T-helper 17 cell (primary cell): ENCODE measurements around the gene MSI2. TPM values are rescaled to one million over a fixed set of nuclear protein-coding genes. Genes with fewer than 3 reads are reported as not detected.

Source experiments
- ATAC-seq: fragments of 150-1000 bp; cut with Tn5 transposase; 2 replicates; pipeline ENCODE4 v1.10.0; 2021; ENCODE audit warnings: mild to moderate bottlenecking, moderate library complexity
- DNase-seq, 3 donors: peaks; one replicate each; pipeline versions ENCODE4 v3.0.0 to v3.0.0-alpha.2; 2020 to 2021
- H3K9me3 ChIP-seq: one replicate; pipeline ENCODE4 v1.7.0; 2013; ENCODE audit warnings: low read length, mild to moderate bottlenecking; ENCODE audit not compliant: control insufficient read depth, poor library complexity, severe bottlenecking
- H3K27ac Mint-ChIP-seq: one replicate; pipeline ENCODE4 v1.8.0; 2022; ENCODE audit warnings: mild to moderate bottlenecking, moderate library complexity, mixed read lengths
- H3K27me3 Mint-ChIP-seq: one replicate; pipeline ENCODE4 v1.8.0; 2022; ENCODE audit warnings: mixed read lengths
- H3K36me3 Mint-ChIP-seq: one replicate; pipeline ENCODE4 v1.8.0; 2022; ENCODE audit warnings: low read depth, mixed read lengths
- H3K4me1 Mint-ChIP-seq: one replicate; pipeline ENCODE4 v1.8.0; 2022; ENCODE audit warnings: mild to moderate bottlenecking, mixed read lengths
- H3K4me3 Mint-ChIP-seq: one replicate; pipeline ENCODE4 v1.8.0; 2022; ENCODE audit warnings: mild to moderate bottlenecking, moderate library complexity, mixed read lengths
- total RNA-seq, 4 donors: library from RNA in 2 of 4; stranded (reverse) in 2 of 4; gene quantifications; one replicate each; pipeline ENCODE4 v1.2.3 and lab custom pipeline; 2022 to 2026

MSI2 gene
- total RNA-seq, 2 donors from 2014 or later: 148 to 151 TPM

DNA sequence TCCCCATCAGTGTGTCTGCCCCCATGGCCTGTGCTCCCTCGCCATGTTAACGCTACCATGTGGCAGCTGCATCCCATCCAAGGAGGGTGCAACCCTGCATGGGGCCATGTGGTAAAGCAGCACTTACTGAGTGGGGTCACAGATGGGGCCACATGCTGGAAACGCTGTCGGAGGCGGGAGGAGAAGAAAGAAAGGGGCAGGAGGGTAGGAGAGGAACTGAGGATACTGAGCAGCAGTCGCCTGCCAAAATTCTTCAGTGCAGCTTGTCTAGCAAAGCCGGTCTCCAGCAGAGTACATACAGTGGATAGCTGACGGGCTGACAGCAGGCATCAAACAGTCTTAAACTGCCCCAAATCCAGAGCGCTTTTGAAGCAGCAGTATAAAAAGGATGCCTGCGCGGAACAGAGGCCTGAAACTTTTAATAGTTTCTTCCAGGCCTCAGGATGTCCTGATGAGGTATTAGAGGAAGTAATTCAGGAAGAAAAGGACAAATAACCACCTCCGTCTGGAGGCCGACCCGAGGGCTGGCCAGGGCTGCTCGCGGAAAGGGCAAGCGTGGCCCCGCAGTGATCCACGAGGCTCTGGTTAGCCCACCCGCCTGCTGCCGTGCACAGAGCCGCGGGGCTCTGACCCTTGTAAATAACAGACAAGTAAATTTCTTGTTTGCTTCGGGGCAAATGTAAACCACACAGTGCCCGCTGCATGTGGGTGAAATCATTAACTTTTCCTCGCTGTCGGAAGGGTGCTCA lies 339.8 kb downstream of the MSI2 start:
- Mint-ChIP-seq H3K36me3 (peaks cover 2% of the 10 kb centered on the region), H3K27me3 (no peaks in the 10 kb centered on the region), H3K4me1 (peaks cover 37% of the 10 kb centered on the region), H3K4me3 (no peak overlapping the region), H3K27ac (peak overlapping the region; percentile 57)
- DNase-seq: no peak
- no peak for ATAC-seq
- no peaks in the 10 kb centered on the region for H3K9me3 ChIP-seq

DNA sequence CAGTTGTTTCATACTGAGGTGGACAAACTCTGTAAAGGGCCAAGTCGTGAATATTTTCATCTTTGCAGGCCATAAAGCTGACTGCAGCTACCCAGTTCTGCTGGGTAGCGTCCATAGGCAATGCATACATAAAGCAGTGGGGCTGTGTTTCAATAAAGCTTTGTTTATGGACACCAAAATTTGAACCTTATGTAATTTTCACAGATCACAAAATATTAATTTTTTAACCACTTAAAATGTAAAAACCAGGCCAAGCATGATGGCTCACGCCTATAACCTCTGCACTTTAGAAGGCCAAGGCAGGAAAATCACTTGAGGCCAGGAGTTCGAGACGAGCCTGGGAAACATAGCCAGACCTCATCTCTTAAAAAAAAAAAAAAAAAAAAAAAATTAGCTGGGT lies 340.8 kb downstream of the MSI2 start:
- Mint-ChIP-seq H3K4me3 (no peak overlapping the region), H3K4me1 (peaks cover 44% of the 10 kb centered on the region), H3K36me3 (peaks cover 2% of the 10 kb centered on the region), H3K27me3 (no peaks in the 10 kb centered on the region), H3K27ac (no peak overlapping the region)
- DNase-seq (no peak), ATAC-seq (no peak)
- no peaks in the 10 kb centered on the region for H3K9me3 ChIP-seq

DNA sequence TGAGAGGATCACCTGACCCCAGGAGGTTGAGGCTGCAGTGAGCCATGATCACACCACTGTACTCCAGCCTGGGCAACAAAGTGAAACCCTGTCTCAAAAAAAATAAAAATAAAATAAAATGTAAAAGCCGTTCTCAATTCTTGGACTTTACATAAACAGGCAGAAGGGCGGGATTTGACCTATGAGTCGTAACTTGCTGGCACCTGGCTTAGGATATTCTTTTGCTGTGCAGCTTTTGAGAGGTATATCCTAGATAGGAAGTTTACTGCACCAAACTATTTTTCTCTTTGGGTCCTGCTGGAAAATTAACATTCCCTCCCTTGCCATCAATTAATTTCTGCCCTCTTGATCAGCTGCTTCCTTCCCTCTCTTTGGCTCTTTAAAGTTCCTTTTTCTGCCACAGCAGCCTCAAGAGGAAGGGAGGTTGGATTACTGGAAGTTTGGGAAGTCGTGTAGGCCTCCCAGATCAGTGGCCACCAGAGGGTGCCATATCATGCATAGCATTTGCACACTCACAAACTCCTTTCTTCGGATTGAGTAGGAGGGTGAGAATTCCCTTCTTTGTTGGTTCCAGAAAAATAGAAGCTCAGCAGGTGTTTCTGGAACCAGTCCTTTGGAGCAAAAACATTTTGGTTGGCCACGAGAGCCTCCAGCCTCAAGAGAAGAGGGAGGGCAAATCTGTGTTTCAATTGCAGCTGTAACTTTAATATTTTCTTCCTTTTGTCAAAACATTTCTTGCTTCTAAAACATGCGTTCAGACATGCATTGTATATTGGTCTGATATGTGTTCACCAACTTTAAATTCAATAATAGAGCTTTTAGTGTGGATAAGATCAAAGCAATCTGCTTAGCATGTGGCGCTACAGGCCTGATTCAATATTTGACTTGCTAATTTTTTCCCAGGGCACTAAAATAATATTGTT lies 341.5 kb downstream of the MSI2 start:
- H3K36me3 Mint-ChIP-seq: peaks cover 2% of the 10 kb centered on the region
- peak overlapping the region; percentile 98 for H3K27ac Mint-ChIP-seq
- DNase-seq: no peak
- ATAC-seq: no peak
- no peaks in the 10 kb centered on the region for H3K27me3 Mint-ChIP-seq
- H3K9me3 ChIP-seq: no peaks in the 10 kb centered on the region
- peak overlapping the region; percentile 34 for H3K4me3 Mint-ChIP-seq
- H3K4me1 Mint-ChIP-seq: peaks cover 47% of the 10 kb centered on the region

DNA sequence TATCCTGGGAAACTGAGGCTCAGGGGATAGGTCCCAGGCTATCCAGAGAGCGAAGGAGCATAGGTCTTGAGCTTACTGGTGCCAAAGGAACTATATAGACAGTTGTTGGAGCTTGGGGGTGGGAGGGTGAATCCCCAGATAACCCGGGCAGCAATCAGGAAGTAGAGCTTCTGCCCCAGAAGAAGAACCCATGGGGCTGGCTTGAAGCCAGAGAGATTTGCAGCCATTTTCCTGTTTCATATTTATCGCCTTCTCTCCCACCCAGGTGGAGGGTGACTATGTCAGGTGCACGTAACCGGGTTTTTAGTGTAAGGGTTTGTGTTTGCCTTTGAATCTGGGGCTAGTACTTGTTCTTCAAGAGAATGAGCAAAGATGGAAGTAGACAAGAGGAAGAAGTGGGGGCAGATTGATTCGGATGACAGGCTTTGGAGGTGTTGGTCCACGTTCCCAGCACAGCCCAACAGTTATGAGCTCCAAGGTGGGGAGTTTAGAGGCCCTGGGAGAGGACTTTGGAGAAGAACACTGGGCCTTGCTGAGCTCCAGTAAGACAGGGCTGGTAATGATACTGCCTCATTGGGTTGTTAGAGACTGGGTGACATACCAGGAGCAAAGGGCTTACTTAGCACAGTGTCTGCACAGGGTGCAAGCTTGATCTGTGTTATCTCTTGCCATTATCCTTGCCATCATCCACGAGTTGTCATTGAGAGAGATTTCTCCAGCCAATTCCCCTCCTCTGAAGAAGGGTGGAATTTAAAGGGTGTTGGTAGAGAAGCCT lies 343.1 kb downstream of the MSI2 start:
- DNase-seq (no peak), ATAC-seq (peak; percentile 19)
- Mint-ChIP-seq H3K36me3 (peaks cover 2% of the 10 kb centered on the region), H3K4me3 (peak overlapping the region; percentile 60), H3K27ac (peak overlapping the region; percentile 98), H3K4me1 (peaks cover 58% of the 10 kb centered on the region), H3K27me3 (no peaks in the 10 kb centered on the region)
- H3K9me3 ChIP-seq: no peaks in the 10 kb centered on the region

DNA sequence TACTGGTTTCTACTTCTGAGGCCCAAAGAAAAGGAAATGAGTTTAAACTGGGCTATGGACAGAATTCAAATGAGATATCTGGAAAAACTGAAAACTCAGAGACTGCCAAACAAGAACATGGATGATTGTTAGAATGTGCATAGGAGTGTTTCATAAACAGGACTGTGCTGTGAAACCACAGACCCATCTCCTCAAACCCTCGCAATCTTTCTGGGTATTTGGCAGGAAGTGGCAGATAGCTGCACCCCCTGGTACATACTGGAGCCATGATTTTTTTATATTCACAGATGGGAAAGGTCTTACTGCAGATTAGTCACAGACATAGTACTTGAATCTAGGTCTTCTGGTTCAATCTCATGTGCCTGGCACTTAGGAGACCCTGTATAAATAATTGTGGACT lies 343.8 kb downstream of the MSI2 start:
- DNase-seq (no peak), ATAC-seq (peak; percentile 51)
- Mint-ChIP-seq H3K4me3 (peak overlapping the region; percentile 16), H3K4me1 (peaks cover 60% of the 10 kb centered on the region), H3K27me3 (no peaks in the 10 kb centered on the region), H3K36me3 (peaks cover 2% of the 10 kb centered on the region), H3K27ac (peak overlapping the region; percentile 98)
- no peaks in the 10 kb centered on the region for H3K9me3 ChIP-seq

DNA sequence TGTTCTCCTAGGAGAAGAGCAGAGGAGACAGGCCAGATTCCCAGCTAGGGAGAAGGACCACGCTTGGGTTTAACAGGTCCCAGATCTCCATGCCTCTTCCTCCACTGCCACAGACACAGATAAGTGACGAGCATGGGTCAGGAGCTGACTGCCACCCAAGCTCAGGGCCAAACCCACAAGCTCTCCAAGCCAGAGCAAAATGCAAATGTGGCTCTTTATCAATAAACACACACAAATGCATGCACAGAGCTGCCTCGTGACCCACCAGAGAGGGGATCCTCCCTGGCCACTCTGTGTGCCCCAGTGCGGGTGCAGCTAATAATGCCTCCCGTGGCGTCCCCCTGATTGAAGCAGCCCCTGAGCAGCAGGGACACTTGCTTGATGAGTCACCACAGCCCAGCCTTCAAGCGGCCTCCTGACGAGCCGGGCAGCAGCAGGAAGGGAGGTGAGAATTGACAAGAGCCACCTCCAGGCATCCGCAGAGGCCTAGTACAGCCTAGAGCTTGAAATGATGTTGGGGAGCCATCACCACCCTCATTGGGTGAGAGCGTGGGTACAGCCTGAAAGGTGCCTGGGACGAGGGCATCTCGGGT lies 344.9 kb downstream of the MSI2 start:
- peaks cover 2% of the 10 kb centered on the region for H3K36me3 Mint-ChIP-seq
- peaks cover 71% of the 10 kb centered on the region for H3K4me1 Mint-ChIP-seq
- peak overlapping the region; percentile 9 for H3K4me3 Mint-ChIP-seq
- H3K9me3 ChIP-seq: no peaks in the 10 kb centered on the region
- no peak for DNase-seq
- peak overlapping the region; percentile 98 for H3K27ac Mint-ChIP-seq
- ATAC-seq: no peak
- H3K27me3 Mint-ChIP-seq: no peaks in the 10 kb centered on the region

DNA sequence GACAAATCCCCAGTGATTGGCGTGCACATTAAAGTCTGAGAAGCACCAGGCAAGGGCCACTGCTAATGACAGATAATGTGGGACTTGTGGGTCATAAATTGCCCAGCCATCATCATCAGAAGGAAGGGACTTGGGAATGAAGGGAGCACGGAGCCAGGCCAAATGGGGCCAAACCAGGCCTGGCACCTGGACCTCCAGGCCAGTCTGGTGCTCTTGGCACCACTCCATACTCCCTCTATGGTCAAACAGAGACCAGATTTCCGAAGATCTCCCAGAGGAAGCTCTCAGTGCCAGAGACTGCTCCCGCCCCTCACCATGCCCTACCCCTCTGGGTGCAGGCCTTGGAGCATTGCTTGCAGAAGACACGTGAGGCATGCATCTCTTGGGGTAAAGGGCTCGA lies 346.6 kb downstream of the MSI2 start:
- DNase-seq (no peak), ATAC-seq (no peak)
- peak overlapping the region; percentile 98 for H3K27ac Mint-ChIP-seq
- H3K4me1 Mint-ChIP-seq: peaks cover 72% of the 10 kb centered on the region
- H3K4me3 Mint-ChIP-seq: peak overlapping the region; percentile 2
- no peaks in the 10 kb centered on the region for H3K36me3 Mint-ChIP-seq
- H3K9me3 ChIP-seq: no peaks in the 10 kb centered on the region
- no peaks in the 10 kb centered on the region for H3K27me3 Mint-ChIP-seq

DNA sequence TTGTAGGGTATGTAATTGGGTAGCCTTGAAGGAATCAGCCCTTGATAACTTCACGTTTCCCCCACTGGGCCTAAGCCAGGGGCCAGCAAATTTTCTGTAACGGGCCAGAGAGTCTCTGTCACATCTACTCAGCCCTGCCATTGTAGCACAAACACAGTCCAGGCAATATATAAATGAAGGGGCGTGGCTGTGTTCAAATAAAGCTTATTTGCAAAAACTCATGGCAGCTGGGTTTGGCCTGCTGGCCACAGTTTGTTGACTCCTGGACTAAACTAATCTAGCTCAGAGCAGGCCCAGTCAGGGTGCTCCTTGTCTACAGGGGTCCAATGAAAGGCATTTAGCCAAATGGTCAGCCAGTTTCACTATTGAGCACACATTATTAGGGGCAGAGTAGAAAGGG lies 347.2 kb downstream of the MSI2 start:
- ATAC-seq (no peak), DNase-seq (no peak)

DNA sequence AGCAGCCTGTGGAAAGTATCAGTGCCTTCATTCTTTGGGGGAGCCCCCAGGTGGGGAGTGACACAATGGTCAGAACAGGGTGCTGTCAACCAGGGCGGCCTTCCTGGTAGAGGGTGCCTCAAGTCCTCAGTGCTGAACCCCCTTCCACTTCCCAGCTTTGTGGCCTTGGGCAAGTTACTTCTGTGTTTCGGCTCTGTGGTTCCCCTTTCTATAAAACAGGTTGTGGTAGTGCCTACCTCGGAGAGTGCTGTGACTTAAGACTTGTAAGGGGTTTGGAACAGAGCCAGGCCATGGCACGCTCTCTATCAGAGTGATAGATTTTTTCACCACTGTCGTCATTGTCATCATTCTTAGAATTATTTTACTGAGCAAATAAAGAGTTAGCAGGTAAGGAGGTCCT lies 347.7 kb downstream of the MSI2 start:
- ATAC-seq: peak; percentile 89
- peak in 2 of 3 donors; percentile 36 to 67 for DNase-seq
- Mint-ChIP-seq H3K4me3 (peak overlapping the region; percentile 91), H3K36me3 (no peaks in the 10 kb centered on the region), H3K27me3 (no peaks in the 10 kb centered on the region), H3K4me1 (peaks cover 66% of the 10 kb centered on the region), H3K27ac (peak overlapping the region; percentile 98)
- H3K9me3 ChIP-seq: no peaks in the 10 kb centered on the region

More for the DNA sequence above, 347.2 kb downstream of the MSI2 start:
- H3K4me1 Mint-ChIP-seq: peaks cover 68% of the 10 kb centered on the region
- H3K4me3 Mint-ChIP-seq: peak overlapping the region; percentile 91
- no peaks in the 10 kb centered on the region for H3K27me3 Mint-ChIP-seq
- H3K36me3 Mint-ChIP-seq: no peaks in the 10 kb centered on the region
- H3K27ac Mint-ChIP-seq: peak overlapping the region; percentile 98
- no peaks in the 10 kb centered on the region for H3K9me3 ChIP-seq

DNA sequence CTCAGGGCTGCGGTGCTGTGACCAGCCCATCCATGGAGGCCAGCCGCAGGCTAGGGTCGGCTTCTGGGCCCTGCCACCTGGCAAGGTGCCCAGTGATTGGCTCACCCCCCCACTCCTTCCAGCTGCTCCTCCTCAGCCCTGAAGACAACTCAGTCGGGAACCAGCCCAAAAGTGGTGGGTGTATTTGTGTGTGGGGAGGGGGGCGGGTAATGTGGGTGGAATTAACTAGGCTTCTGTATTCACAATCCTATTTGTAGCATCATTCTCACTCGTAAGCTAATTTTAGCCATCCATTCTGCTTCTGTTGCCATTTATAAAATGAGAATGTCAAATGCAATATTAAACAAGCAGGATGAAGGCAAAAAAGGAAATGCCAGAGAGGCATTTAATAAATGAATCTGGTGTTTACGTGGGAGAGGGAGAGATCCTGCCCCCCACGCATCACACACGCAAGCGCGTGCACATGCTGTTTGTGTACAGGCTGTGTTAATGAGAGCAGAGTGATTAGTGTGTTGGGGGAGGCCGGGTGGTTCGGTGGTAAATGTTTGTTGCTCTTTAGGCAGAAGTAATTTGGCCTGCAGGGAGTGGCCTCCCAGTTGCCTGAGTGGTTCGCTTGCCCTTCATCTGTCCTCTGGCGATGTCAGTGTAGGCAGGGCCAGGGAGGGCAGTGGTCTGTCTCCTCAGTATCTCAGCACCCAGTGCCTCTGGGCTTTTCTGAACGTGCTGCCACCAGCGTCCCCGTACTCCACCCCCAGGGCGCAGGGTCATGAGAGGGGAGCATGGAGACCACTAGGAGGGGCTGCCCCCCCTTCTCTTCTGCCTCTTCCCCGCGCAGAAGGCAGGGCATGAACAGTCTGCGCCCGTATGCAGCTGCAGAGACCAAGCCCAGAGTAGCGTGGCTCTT lies 348.7 kb downstream of the MSI2 start:
- Mint-ChIP-seq H3K36me3 (no peaks in the 10 kb centered on the region), H3K4me1 (peaks cover 57% of the 10 kb centered on the region), H3K4me3 (peak overlapping the region; percentile 91), H3K27me3 (no peaks in the 10 kb centered on the region), H3K27ac (peak overlapping the region; percentile 98)
- ATAC-seq: peak; percentile 55
- no peaks in the 10 kb centered on the region for H3K9me3 ChIP-seq
- no peak for DNase-seq

DNA sequence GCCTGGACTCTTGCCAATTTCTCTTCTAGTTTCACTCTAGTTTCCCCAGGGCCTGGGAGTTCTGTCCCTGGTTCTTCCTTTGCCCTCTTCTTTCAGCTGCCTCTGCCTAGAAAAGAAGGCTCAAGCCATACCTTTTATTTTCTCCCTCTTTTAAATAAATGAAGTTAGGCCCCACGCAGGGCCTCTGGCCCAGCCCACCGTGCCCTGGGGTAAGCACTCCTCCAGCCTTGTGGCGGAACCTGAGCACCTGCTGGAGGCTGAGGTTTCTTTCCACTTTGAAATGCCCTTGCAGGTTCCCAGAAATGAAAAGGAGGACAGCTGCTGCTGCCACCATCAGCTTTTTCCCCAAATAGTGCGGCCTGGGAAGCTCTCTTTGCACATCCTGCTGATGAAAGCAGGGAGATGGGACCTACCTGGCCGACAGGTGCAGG lies 349.4 kb downstream of the MSI2 start:
- H3K9me3 ChIP-seq: no peaks in the 10 kb centered on the region
- ATAC-seq (peak; percentile 38), DNase-seq (no peak)
- Mint-ChIP-seq H3K36me3 (no peaks in the 10 kb centered on the region), H3K4me1 (peaks cover 50% of the 10 kb centered on the region), H3K4me3 (peak overlapping the region; percentile 77), H3K27me3 (no peaks in the 10 kb centered on the region), H3K27ac (peak overlapping the region; percentile 98)
